HEK293T (cell line): ENCODE data around the gene UVSSA.

Experiments
- ARNT ChIP-seq: fragments of 450-650 bp; IDR thresholded peaks from 2 replicates; pipeline ENCODE4 v1.6.1; 2017; ENCODE audit warnings: mild to moderate bottlenecking
- BHLHE40 ChIP-seq: fragments of 450-650 bp; IDR thresholded peaks from 2 replicates; pipeline ENCODE4 v1.6.1; 2016; ENCODE audit warnings: mild to moderate bottlenecking, moderate library complexity, borderline replicate concordance
- CTBP1 ChIP-seq: fragments of 450-650 bp; IDR thresholded peaks from 2 replicates; pipeline ENCODE4 v1.6.1; 2016; ENCODE audit warnings: borderline replicate concordance
- ELF4 ChIP-seq: fragments of 450-650 bp; IDR thresholded peaks from 2 replicates; pipeline ENCODE4 v1.6.1; 2017; ENCODE audit warnings: antibody characterized with exemption
- FOXA1 ChIP-seq: fragments of 450-650 bp; IDR thresholded peaks from 2 replicates; pipeline ENCODE4 v1.6.1; 2016; ENCODE audit warnings: mild to moderate bottlenecking
- FOXM1 ChIP-seq: fragments of 450-650 bp; IDR thresholded peaks from 2 replicates; pipeline ENCODE4 v1.6.1; 2017; ENCODE audit warnings: mild to moderate bottlenecking, borderline replicate concordance
- L3MBTL2 ChIP-seq: fragments of 450-650 bp; conservative IDR thresholded peaks from 2 replicates; pipeline ENCODE4 v1.6.1; 2016; ENCODE audit warnings: mild to moderate bottlenecking
- NFRKB ChIP-seq: fragments of 450-650 bp; IDR thresholded peaks from 2 replicates; pipeline ENCODE4 v1.6.1; 2016; ENCODE audit warnings: mild to moderate bottlenecking, moderate library complexity
- PKNOX1 ChIP-seq: fragments of 450-650 bp; IDR thresholded peaks from 2 replicates; pipeline ENCODE4 v1.6.1; 2016
- SP1 ChIP-seq: fragments of 450-650 bp; IDR thresholded peaks from 2 replicates; pipeline ENCODE4 v1.6.1; 2017
- SUZ12 ChIP-seq: fragments of 450-650 bp; IDR thresholded peaks from 2 replicates; pipeline ENCODE4 v1.6.1; 2016; ENCODE audit warnings: mild to moderate bottlenecking
- TARDBP ChIP-seq: fragments of 450-650 bp; IDR thresholded peaks from 2 replicates; pipeline ENCODE4 v1.6.1; 2016
- ZNF384 ChIP-seq: fragments of 450-650 bp; IDR thresholded peaks from 2 replicates; pipeline ENCODE4 v1.6.1; 2016

DNA sequence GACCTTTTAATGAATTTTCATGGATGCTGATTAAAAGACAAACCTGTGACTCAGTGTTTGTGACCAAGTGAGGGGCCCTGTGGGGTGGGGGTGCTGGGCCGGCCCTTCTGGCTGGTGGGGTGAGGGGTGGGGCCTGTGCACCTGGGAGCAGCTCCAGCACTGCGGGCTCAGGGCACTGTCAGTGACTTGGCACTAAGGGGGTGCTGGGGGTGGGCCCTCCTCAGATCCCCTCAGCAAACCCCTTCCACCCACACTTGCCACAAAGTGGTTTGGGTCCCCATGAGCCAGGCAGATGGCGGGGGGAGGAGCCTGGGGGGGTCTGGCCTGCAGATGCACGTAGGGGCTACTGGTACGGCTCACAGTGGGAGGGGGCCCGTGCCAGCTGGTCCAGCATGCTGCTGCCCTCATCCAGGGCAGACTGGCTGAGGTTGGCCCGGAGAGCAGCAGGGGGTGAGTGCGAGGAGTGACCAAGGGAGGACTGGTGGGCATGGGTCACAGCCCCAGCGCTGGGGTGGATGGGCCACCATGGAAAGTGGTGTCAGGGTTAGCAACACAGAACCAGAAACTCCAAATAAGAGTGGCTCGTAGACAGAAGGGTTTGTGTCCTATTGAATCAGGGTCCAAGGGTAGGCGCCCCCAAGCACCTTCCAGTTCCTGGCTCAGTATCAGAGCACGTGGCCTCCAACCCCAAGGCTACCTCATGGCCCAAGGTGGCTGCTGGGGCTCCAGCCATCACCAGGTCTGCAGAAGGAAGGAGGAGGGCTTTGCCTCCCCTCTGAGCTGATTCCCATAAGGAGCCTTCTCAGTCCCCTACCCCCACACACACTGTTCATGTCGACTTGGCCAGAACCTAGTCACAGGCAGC, 49.2 kb downstream of the UVSSA start:
- no peak for TF ChIP-seq BHLHE40
- no peak for TF ChIP-seq L3MBTL2
- TF ChIP-seq NFRKB: no peak
- TF ChIP-seq FOXA1: no peak
- no peak for TF ChIP-seq SUZ12
- TF ChIP-seq ARNT: no peak
- TF ChIP-seq CTBP1: no peak
- TF ChIP-seq PKNOX1: no peak
- no peak for TF ChIP-seq FOXM1
- no peak for TF ChIP-seq SP1
- no peak for TF ChIP-seq TARDBP
- TF ChIP-seq ELF4: no peak
- no peak for TF ChIP-seq ZNF384
